HG02623 (cell line): Measurements from ENCODE around the gene ZNF621.
"Not testable (repeated sequence)": the region's sequence is repeated elsewhere in the genome, so short reads cannot be mapped to it uniquely, and the experiment has no call there.

ENCODE experiments used
- ATAC-seq: cut with Tn5 transposase; IDR thresholded peaks from one replicate; pipeline ENCODE4 v1.9.1; 2021; ENCODE audit warnings: moderate library complexity; ENCODE audit not compliant: unreplicated experiment

Gene ZNF621

DNA sequence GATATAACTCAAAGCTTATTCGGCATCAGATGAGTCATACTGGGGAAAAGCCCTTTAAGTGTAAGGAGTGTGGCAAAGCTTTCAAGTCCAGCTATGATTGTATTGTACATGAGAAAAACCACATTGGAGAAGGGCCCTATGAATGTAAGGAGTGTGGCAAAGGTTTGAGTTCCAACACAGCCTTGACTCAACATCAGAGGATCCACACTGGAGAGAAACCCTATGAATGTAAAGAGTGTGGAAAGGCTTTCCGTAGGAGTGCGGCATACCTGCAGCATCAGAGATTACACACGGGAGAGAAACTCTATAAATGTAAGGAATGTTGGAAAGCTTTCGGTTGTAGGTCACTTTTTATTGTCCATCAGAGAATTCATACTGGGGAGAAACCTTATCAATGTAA is 7.5 kb downstream of the ZNF621 start:
- no peak for ATAC-seq

DNA sequence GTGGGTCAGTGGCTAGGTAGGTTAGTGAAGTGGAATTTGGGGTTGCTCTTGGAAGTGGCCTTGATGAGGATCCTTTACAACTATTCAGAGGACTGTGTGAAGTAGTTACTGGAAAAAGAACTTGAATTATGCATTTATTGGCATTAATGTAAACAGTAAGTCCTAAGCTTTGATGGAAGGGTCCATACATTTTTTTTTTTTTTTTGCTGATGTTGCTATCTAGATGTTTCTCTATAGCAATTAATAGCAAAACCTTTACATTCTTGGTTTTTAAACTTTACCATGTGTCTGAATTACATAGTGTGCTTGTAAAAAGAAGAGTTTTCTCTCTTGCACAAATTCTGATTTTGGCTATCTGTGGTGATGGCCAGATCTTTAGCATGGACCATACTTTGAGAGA is 9.5 kb downstream of the ZNF621 start:
- no peak for ATAC-seq

DNA sequence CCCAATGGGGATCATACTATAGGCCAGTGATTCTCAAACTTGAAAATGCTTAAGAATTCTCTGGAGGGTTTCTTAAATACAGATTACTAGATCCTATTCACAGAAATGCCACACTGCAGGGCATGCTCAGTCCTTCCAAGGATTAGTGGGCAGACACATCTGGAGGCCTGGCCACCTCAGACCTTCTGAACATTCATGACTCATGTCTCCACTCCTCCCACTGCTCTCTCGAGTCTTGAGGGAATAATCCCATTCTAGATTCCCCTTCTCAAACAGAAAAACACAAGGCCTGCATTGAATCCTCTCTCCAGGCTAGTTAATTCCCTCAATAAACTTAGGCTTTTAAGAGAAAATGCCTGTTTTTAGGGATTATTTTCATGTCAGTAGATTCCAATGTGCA is 22.1 kb downstream of the ZNF621 start:
- no peak for ATAC-seq

DNA sequence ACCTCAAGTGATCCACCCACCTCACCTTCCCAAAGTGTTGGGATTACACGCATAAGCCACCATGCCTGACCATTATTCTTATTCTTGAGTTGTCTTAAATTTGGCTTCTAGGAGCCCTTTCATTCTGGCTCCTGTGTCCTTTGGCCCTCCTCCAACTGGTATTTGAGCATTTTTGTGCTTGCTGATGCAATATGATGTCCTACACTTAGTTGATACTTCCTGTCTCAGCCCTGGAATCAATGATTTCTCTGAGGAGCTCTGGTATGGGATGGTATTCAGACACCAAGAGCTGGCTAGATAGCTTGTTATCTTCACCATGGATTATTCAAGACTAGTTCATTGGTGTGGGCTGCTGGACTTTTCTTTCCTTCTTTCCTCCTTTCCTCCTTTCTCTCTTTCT is 25.4 kb downstream of the ZNF621 start:
- ATAC-seq, result no peak

DNA sequence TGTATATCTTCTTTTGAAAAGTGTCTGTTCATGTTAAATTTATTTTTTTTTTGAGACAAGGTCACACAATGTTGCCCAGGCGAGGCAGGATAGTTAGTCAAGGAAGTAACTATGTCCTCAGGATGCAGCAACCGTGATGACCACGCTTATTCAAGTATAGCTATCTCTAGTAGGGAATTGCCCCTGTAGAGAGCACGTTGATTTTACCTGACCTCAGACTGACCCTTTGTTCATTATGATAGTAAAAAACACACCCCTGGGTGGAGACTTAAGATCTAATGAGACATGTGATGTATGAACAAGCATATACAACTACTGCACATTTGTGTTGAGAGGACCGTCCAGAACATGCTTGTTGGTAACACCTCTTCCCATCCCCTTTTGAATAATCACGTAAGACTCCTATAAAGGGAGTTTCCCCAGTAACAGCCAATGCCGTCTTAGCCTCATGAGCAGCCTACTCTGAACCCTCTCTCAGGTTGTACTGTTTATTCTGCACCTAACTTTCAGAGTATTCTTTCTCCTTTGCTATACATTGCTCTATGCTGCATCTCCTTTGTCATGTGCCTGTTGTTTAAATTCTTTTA is 32.9 kb downstream of the ZNF621 start:
- ATAC-seq, result no peak

DNA sequence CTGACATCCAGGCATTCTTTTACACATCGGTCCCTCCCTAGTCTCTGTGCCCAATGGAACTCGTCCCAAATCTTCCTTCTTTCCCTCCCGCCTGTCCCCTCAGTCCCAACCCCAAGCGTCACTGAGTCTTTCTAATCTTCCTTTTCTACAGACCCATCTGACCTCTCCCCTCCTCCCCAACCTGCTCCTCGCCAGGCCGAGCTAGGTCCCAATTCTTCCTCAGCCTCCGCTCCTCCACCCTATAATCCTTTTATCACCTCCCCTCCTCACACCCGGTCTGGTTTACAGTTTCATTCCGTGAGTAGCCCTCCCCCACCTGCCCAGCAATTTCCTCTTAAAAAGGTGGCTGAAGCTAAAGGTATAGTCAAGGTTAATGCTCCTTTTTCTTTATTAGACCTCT is 37.7 kb downstream of the ZNF621 start:
- ATAC-seq, result not testable (repeated sequence)

DNA sequence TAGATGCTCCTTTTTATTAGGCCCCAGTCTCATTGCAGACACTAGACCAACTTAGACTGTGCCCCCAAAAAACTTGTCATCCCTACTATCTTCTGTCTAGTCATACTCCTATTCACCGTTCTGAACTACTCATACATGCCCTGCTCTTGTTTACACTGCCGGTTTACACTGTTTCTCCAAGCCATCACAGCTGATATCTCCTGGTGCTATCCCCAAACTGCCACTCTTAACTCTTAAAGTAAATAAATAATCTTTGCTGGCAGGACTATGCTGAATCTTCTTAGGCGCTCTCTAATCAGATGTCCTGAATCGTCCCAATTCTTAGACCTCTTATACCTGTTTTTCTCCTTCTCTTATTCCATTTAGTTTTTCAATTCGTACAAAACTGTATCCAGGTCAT is 40.9 kb downstream of the ZNF621 start:
- ATAC-seq, result not testable (repeated sequence)

DNA sequence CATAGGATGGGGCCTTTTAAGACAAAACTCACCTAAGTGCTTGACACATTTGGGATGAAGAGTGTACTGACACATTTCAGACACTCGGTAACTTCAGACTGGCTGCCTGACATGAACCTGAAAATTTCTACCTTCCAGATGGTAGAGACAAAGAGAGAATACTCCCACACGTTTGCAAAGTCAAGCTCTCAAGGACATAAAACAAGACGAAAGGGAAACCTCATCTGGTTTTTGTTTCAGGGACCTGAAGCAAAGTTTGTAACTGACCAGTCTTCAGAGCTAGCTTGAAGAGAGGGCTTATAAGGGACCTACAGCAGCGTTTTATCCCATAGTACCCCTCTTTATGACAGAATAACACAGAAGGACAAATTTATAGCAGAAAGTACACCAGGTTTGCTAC is 41.9 kb downstream of the ZNF621 start:
- ATAC-seq, result no peak

DNA sequence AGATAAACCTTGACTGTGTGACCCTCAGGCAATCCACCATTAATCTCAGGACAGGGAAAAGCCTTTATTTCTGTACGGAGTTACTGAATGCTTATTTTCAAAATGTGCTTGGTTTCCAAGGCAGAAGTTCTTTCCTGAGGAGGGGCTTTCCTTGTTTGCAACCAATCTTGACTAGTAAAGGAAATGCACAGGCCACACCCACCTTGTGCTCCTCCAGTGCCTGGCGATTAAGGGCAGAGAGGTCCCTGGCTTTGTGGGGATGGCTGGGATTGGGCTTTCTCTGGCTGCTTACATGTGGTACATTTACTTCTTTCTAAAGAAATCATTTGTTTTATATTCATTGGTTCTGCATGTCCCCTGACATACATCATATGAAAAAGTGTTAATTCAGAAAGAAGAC is 47.8 kb downstream of the ZNF621 start:
- no peak for ATAC-seq

DNA sequence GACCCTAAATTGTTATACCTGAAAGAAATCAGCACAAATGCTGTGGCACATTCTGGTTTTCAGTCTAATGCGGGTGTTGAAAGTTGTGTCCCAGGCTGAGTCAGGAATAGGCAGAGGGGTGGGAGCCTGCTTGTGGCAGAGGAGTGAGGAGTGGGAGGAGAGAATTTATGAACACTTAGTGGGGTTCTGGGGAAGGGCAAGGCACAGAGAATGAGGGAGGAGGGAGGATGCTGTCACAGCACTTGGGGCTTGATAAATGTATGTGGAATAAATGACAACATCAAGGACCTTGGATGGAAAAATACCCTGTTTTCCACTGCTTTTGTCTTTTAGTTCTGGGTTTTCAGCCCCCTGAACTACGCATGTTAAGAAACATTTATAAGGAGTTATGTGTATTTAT is 49.3 kb downstream of the ZNF621 start:
- ATAC-seq, result no peak

DNA sequence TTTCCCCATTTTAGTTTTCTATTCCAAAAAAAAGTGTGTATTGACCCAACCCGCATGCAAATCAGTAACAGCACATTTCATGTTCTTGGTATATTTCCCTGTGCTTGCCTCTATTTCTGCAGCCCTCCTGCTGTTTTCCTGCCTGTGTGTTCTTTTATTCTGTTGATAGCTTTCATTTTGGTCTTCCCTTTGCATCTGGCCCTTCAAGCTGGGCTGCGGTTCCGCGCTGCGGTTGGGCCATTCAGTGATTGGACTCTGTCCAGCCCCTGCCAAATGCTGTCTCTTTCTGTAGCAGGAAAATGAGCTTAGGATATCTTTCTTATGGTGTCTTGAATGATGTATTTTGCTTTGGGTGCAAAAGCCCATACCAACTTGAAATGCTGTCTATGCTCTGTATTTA is 49.9 kb downstream of the ZNF621 start:
- no peak for ATAC-seq

DNA sequence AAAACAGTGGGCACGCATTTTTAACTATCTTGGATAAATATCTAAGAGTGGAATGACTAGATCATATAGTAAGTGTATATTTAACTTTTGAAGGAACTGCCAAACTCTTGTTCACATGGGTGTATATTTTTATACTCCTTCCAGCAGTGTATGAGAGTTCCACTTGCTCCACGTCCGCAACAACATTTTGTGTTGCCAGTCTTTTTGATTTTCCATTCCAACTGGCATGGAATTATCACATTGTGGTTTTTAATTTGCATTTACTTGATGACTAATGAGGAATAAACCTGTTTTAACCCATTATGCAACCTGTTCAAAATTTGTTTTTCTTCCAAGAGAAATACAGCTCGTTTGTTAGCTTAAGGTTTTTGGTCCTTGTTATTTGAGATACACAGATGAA is 51.6 kb downstream of the ZNF621 start:
- ATAC-seq, result no peak

DNA sequence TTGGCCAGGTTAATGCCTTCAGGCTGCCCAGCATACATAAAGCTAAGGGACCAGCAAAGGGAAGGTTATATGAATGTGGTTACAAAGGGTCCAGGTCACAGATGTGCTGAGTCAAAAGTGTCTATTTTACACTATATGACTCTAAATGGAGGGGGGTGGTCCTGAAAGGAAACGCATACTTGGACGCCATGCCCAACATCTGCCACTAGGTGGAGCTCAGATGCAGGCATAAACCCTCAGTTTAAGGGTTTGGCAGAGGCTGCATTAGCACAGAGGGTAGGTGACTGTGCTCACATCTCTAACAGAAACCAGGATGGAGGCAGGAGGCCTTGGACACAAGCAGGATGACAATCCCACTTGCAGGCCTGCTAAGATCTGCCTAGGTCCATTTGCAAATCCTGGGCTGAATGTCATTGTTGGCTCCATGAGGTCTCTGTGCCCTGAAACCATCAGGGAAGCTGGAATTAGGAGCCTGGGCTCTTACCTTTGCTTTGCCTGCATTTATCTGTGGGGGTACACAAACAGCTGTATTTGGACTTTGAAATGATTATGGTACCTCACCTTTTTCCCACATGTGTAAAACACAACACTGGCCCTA is 55.8 kb downstream of the ZNF621 start:
- peak; percentile 69 for ATAC-seq

DNA sequence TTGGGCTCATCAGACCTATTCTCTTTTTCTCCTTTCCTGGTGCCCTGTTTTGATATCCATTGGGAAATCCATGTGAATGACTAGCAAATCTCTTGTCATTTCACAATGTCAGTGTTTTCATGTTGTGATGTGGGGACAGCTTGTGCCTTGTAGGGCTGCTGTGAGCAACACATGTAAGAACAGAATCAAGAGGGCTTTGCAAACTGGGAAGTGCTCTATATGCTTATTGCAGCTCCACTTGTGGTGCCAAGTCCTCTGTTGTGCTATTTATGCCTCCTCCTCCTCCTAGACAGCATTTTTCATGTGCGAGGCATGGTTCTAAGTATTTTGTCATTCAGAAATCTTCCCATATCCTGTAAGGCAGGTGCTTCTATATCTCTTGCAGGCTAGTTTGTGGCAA is 56.4 kb downstream of the ZNF621 start:
- no peak for ATAC-seq

DNA sequence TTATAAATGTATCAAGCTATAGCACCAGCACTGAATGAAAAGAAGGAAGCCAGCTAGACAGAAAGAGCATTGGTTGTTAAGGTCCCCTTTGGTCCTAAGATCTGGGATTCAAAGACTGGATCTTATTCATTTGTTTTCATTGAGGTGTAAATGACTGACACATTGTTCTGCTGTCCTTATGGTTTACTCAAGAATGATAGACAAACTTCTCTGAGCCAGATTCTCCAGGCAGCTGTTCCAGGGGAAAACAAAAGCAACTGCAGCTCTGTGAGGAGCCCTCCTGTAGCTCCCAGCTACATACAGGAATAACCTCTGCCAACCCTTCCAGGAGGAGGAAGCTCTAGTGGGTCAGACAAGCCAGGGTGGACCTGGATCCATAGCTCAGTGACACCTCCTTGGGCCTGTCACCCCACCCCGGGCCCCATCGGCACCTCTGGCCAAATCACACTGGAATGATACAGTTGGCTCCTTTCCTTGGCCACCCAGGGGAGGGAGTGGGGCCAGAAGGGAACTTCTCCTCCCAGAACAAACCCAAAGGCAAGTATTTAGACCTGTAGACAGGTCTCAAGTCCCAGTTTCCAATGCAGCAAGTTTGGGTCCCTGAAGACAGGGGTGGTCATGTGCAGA is 57.8 kb downstream of the ZNF621 start:
- no peak for ATAC-seq

DNA sequence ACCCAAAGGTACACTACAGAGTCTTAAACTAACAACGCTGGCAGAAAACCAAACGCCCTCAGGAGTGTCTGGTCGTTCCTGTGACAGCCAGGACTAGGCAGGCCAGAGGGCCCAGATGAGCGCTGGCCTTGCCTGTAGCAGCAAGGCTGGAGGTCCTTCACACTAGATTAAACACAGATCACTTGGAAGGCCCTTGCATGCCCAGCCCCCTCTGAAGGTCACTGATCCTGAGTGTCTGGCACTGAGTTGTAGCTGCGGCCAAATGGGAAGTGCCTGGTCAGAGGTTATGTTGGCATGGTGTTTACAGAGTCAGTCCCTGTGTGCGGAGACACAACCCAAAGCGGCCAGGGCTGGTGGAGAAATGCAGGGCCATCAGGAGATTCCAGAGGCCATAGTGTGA is 58.9 kb downstream of the ZNF621 start:
- no peak for ATAC-seq

DNA sequence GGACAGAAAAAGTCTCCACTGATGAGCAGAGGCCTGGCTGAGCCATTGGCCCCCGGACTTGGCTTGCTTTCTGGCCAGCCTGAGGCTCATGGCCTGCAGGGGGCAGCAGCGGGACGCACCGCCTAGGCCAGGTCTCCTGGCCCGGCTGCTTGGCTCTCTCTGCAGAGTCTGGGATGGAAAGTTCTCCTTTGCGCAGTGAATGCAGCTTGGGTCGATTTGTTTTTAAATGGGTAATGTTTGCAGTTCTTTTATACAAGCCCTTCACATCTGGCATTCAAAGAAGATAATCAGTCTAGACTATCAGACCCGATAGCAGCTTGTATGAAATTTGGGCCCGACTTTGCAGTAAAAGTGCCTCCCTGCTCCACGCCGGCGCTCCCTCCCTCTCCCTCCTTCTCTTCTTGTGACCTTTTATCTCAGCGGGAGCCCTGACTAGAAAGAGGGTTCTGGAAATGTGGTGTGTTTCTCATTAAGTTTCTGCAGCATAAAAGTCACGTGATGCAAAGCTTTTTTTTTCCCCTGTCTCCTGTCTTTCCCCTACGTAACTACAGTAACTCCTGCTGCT is 59.9 kb downstream of the ZNF621 start:
- no peak for ATAC-seq

DNA sequence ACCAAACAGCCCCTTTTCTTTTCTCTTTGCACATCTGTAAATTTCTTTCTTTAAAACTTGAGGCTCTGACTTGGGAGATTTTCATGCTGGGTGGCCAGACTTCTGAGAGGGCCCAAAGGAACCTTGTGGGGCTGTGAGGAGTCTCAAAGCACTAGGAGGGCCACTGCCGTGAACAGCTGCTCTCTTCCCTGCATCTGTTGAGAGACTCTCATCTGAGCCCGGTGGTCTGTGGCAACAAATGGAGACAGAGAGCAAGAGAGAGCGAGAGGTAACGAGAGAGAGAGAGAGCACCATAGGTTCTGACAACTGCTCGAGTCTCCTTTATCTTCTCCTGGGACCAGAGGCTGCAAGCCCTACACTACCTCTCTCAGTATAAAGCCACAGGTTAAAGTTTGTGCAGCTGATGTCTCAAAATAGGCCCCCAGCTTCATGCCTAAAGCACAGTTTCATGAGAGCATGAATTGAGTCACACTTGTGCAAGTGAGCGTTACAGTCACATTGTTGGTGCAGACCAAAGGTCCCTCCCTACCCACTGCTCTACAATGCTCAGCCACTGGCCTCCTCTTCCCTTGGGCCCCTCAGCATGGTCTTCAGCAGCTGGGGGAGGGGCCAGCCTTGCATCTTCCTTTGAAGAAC is 60.7 kb downstream of the ZNF621 start:
- ATAC-seq, result no peak

DNA sequence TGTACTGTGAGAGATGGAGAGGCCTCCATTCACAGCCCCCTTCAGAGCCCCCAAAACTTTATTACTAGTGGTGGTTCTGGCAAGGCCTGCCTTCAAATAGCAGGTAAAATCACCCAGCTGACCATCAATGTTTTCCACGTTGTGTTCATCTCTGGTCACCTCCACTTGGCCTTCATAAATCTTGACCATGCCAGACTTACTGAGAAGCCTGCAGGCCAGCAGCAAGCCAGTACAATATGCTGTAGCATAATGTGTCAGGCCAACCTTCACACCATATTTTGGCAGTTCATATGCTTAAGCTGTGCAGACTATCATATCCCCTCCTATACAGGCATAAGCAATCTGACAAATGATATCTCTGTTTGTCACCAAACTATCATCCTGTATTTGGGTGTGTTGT is 62.1 kb downstream of the ZNF621 start:
- ATAC-seq, result no peak

DNA sequence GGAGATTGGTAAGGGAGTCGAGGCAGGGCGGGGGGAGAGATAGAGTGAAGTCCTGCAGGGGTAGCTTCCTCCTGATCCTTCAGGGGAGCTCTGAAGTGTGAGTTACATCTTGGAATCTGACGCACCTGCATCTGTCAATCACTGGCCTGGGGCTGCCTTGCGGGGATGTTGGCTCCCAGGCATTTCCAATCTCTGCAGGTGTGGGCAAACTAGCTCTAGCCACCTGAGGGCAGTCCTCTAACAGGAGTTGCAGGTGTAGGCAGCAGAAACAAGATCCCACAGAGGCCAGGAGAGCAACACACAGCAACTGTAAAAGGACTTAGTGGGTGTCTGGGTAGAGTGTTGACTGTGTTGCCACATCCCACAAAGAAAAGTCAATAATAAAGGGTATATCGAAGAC is 63.6 kb downstream of the ZNF621 start:
- ATAC-seq, result no peak
